DND-41 (cell line): Measurements from ENCODE around the gene CHST10.

Source experiments
- EZH2 ChIP-seq: IDR thresholded peaks from 3 replicates; pipeline ENCODE4 v1.6.1; 2012; ENCODE audit warnings: borderline replicate concordance, low read depth, mild to moderate bottlenecking, moderate library complexity, low read length, inconsistent platforms; ENCODE audit not compliant: severe bottlenecking
- TF ChIP-seq, protein P1 (sequence below): IDR thresholded peaks from 2 replicates; pipeline ENCODE4 v1.5.1; 2012; ENCODE audit warnings: borderline replicate concordance, low read length, moderate library complexity, mild to moderate bottlenecking; ENCODE audit not compliant: poor library complexity, severe bottlenecking; ENCODE audit errors: extremely low read depth

DNA sequence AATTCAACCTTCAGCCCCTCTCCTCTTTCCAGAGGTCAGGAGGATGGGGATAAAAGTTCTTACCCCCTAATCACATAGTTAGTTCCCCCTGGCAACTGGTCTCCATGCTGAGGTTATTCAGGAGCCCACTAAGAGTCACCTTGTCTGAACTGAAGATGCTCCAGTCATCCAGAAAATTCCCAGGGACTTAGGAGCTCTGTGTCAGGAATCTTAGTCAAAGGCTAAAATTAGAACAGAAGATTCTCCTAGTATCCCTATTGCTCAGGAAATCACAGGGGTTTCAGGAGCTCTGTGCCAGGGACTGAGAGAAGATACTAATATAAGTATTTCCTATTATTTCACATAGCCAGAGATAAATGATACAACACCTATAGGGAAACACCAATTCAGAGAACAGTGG is 57.9 kb downstream of the CHST10 start:
- TF ChIP-seq, protein P1, sequence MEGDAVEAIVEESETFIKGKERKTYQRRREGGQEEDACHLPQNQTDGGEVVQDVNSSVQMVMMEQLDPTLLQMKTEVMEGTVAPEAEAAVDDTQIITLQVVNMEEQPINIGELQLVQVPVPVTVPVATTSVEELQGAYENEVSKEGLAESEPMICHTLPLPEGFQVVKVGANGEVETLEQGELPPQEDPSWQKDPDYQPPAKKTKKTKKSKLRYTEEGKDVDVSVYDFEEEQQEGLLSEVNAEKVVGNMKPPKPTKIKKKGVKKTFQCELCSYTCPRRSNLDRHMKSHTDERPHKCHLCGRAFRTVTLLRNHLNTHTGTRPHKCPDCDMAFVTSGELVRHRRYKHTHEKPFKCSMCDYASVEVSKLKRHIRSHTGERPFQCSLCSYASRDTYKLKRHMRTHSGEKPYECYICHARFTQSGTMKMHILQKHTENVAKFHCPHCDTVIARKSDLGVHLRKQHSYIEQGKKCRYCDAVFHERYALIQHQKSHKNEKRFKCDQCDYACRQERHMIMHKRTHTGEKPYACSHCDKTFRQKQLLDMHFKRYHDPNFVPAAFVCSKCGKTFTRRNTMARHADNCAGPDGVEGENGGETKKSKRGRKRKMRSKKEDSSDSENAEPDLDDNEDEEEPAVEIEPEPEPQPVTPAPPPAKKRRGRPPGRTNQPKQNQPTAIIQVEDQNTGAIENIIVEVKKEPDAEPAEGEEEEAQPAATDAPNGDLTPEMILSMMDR, result no peak
- no peak for TF ChIP-seq EZH2
